Lower leg skin (tissue), 3 donors: ENCODE measurements around the gene ZNF530.

Source experiments
- CTCF ChIP-seq, 3 donors: fragments of 450-650 bp; IDR thresholded peaks; one replicate each; pipeline ENCODE4 v1.5.1; 2016; ENCODE audit warnings: antibody characterized with exemption in 3 of 3, mild to moderate bottlenecking in 3 of 3, moderate library complexity in 2 of 3
- POLR2A ChIP-seq, 2 donors: fragments of 450-650 bp; IDR thresholded peaks; one replicate each; pipeline ENCODE4 v1.6.1; 2016 to 2017; ENCODE audit warnings: antibody characterized with exemption in 2 of 2, mild to moderate bottlenecking in 1 of 2, moderate library complexity in 1 of 2

DNA sequence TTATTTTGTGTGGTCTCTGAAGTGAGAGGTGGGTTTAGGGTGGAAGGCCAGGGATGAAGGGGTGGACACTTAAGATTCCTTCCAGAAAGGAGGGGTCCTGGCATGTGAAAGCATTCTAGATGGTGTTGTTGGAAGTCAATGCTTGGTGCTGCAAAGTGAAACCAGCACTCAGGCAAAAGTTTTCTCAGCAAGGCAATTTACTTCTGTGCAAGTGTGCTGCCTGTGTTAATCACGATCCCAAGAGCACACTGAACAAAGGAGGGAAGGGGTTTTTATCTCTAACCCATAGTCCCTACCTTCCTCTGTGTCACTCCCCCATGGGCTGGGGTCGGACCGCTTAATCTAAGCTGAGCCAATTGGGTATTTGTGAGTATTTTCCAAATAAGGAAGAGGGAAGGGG is 15.7 kb downstream of the ZNF530 start:
- TF ChIP-seq CTCF (IDR thresholded peaks at IDR 0.05) (no peak), POLR2A (IDR thresholded peaks at IDR 0.05) (no peak)
